HCT116 (cell line): ENCODE results near the gene PRKCA. TPM values are rescaled to one million over a fixed set of nuclear protein-coding genes. Genes with fewer than 3 reads are reported as not detected.

Source experiments
- ATAC-seq: fragments of 200-7000 bp; cut with Tn5 transposase; 2 replicates; pipeline ENCODE4 v1.9.1; 2020; ENCODE audit warnings: mild to moderate bottlenecking, moderate library complexity
- BruUV-seq: library from RNA; stranded (reverse); fragments of 400-500 nt; replicated peaks from 2 replicates; lab custom pipeline; 2021; lab: Mats Ljungman, UMichigan
- CTCF ChIA-PET: fragments of 300-600 bp; sonication (Branson Sonifier 250); formaldehyde crosslinking; loops from one replicate; lab custom pipeline; 2021; ENCODE audit warnings: antibody characterized with exemption; lab: Charles Lee
- POLR2A ChIA-PET: fragments of 300-600, 350-600 bp; sonication (Branson Sonifier 250); formaldehyde crosslinking; loops from one replicate; lab custom pipeline; 2021; ENCODE audit warnings: antibody characterized with exemption; lab: Charles Lee
- RAD21 ChIA-PET, 2 experiments: fragments of 300-600 bp; sonication (Branson Sonifier 250); formaldehyde crosslinking; loops; one replicate each; lab custom pipeline; 2023; ENCODE audit warnings: low total read pairs in 2 of 2; ENCODE audit not compliant: uncharacterized antibody in 2 of 2, unreplicated experiment in 2 of 2, low non-redundant PET in 1 of 2; lab: Charles Lee
- DNase-seq: peaks from one replicate; pipeline ENCODE4 v3.0.0-alpha.2; 2010; ENCODE audit warnings: low read depth, low spot score
- H2AFZ ChIP-seq: fragments of 200-600 bp; shearing (Covaris generic), sonication (generic); 2 replicates; pipeline ENCODE4 v1.6.1; 2017; ENCODE audit warnings: low read depth, mixed run types, mixed read lengths, antibody characterized with exemption, low read length; ENCODE audit not compliant: poor library complexity, severe bottlenecking
- H3K27ac ChIP-seq: 2 replicates; pipeline ENCODE4 v1.5.1; 2012; ENCODE audit warnings: low read depth, low read length
- H3K27me3 ChIP-seq: fragments of 200-600 bp; sonication (generic); 2 replicates; pipeline ENCODE4 v1.6.1; 2016; ENCODE audit warnings: mixed run types, low read length, mixed read lengths; ENCODE audit not compliant: insufficient read depth
- H3K36me3 ChIP-seq, 2 experiments: fragments of 200-500 bp in 1 of 2; fragments of 200-600 bp in 1 of 2; sonication (Bioruptor generic) in 1 of 2; sonication (generic) in 1 of 2; 2 replicates each; pipeline versions ENCODE4 v1.5.1 to v1.6.1; 2014 to 2016; ENCODE audit warnings: low read length in 2 of 2, inconsistent platforms in 1 of 2, mixed read lengths in 1 of 2, mixed run types in 1 of 2; ENCODE audit not compliant: insufficient read depth in 2 of 2, control insufficient read depth in 1 of 2
- H3K4me1 ChIP-seq, 2 experiments: fragments of 200-600 bp in 1 of 2; sonication (generic) in 1 of 2; 2 replicates each; pipeline versions ENCODE4 v1.5.1 to v1.6.1; 2012 to 2017; ENCODE audit warnings: low read length in 2 of 2, inconsistent platforms in 1 of 2, mild to moderate bottlenecking in 1 of 2, mixed read lengths in 1 of 2, mixed run types in 1 of 2, moderate library complexity in 1 of 2; ENCODE audit not compliant: insufficient read depth in 2 of 2, control insufficient read depth in 1 of 2
- H3K4me2 ChIP-seq: fragments of 200-600 bp; sonication (generic); 2 replicates; pipeline ENCODE4 v1.6.1; 2017; ENCODE audit warnings: mixed run types, low read length, mixed read lengths
- H3K4me3 ChIP-seq, 2 experiments: fragments of 200-600 bp in 1 of 2; sonication (generic) in 1 of 2; replicated peaks in 1 of 2; 2 replicates each; pipeline ENCODE4 v1.5.1; 2011 to 2016; ENCODE audit warnings: low read length in 2 of 2, control low read depth in 1 of 2, low read depth in 1 of 2, mild to moderate bottlenecking in 1 of 2, mixed read lengths in 1 of 2, mixed run types in 1 of 2
- H3K79me2 ChIP-seq: fragments of 200-600 bp; sonication (generic); 2 replicates; pipeline ENCODE4 v1.6.1; 2017; ENCODE audit warnings: mild to moderate bottlenecking, mixed run types, low read length, moderate library complexity, mixed read lengths; ENCODE audit not compliant: insufficient read depth
- H3K9ac ChIP-seq: fragments of 200-600 bp; sonication (generic); 2 replicates; pipeline ENCODE4 v1.6.1; 2016; ENCODE audit warnings: low read length, mixed read lengths
- H3K9me2 ChIP-seq: fragments of 200-600 bp; sonication (generic), shearing (Covaris generic); 2 replicates; pipeline ENCODE4 v1.6.1; 2017; ENCODE audit warnings: mixed run types, mild to moderate bottlenecking, moderate library complexity; ENCODE audit not compliant: insufficient read depth
- H3K9me3 ChIP-seq, 2 experiments: fragments of 200-500 bp in 1 of 2; fragments of 200-600 bp in 1 of 2; sonication (Bioruptor generic) in 1 of 2; sonication (generic) in 1 of 2; 2 replicates each; pipeline ENCODE4 v1.6.1; 2014 to 2017; ENCODE audit warnings: low read length in 2 of 2, mixed read lengths in 2 of 2, inconsistent platforms in 1 of 2, low read depth in 1 of 2, mild to moderate bottlenecking in 1 of 2, mixed run types in 1 of 2, moderate library complexity in 1 of 2; ENCODE audit not compliant: control insufficient read depth in 1 of 2, insufficient read depth in 1 of 2
- H4K20me1 ChIP-seq: fragments of 200-600 bp; sonication (generic), shearing (Covaris generic); 2 replicates; pipeline ENCODE4 v1.6.1; 2017; ENCODE audit warnings: mixed run types, mild to moderate bottlenecking, moderate library complexity; ENCODE audit not compliant: insufficient read depth
- RAD21 ChIP-seq: IDR thresholded peaks from 2 replicates; pipeline ENCODE4 v1.6.1; 2012; ENCODE audit warnings: low read depth, mild to moderate bottlenecking
- SRF ChIP-seq: IDR thresholded peaks from 2 replicates; pipeline ENCODE4 v1.6.1; 2012; ENCODE audit warnings: low read depth
- YY1 ChIP-seq: IDR thresholded peaks from 2 replicates; pipeline ENCODE4 v1.6.1; 2011; ENCODE audit warnings: low read length, low read depth, moderate library complexity, mild to moderate bottlenecking; ENCODE audit not compliant: insufficient replicate concordance; ENCODE audit errors: extremely low read depth
- ZFX ChIP-seq: fragments of 450-650 bp; IDR thresholded peaks from 2 replicates; pipeline ENCODE4 v1.6.1; 2017
- intact Hi-C: fragments of 100-400 bp; cut with micrococcal nuclease; formaldehyde crosslinking; loops from 2 replicates; pipeline ENCODE4 v1.10.0; 2022
- total RNA-seq: library from RNA; stranded (reverse); gene quantifications from one replicate; pipeline ENCODE4 v1.2.1, GENCODE V29; 2021; ENCODE audit not compliant: unreplicated experiment
- TF ChIP-seq, protein P1 (sequence below), 3 experiments: fragments of 200-600 bp in 1 of 3; sonication (generic) in 1 of 3; IDR thresholded peaks in 2 of 3; conservative IDR thresholded peaks in 1 of 3; 2 replicates each; pipeline ENCODE4 v1.5.1; 2012 to 2017; ENCODE audit warnings: low read depth in 2 of 3, low read length in 2 of 3, antibody characterized with exemption in 1 of 3, borderline replicate concordance in 1 of 3, control low read depth in 1 of 3, mild to moderate bottlenecking in 1 of 3, mixed read lengths in 1 of 3, mixed run types in 1 of 3, moderate library complexity in 1 of 3; ENCODE audit not compliant: insufficient read depth in 1 of 3
- TF ChIP-seq, protein P2 (sequence below): IDR thresholded peaks from 2 replicates; pipeline ENCODE4 v1.6.1; 2012; ENCODE audit warnings: low read depth
- TF ChIP-seq, protein P3 (sequence below): IDR thresholded peaks from 2 replicates; pipeline ENCODE4 v1.6.1; 2012

Gene PRKCA
- total RNA-seq, 1 experiment from 2014 or later, result 18.8 TPM

DNA sequence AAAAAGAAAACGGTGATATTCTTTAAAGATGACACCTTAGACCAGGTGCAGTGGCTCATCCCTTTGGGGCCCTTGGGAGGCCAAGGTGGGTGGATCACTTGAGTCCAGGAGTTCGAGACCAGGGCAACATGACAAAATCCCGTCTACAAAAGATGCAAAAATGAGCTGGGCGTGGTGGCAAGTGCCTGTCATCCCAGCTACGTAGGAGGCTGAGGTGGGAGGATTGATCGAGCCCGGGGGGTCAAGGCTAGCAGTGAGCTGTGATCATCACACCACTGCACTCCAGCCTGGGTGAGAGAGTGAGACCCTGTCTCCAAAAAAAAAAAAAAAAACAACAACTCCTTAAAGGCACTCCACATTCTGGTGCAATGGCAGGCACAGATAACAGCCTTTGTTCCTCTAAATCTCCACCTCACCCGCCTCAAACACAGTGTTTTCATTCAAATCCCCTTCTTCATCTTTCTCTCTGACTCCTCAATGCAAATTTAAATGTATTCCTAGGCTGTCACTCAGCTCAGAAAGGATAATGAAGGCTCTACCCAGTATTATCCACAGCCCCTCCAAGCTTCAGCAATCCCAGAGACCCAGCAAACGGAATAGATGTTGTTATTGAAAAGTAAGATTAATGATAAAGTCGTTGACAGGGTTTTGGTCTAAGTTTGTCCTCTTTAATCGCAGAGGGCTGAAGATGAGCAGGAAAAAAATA is 476.3 kb downstream of the PRKCA start:
- ChIA-PET RAD21 (no interaction called here), CTCF (no interaction called here), POLR2A (no interaction called here)
- H2AFZ ChIP-seq, result no peak overlapping the region
- intact Hi-C loops, result no loop called here
- DNase-seq, result no peak
- H3K9me2 ChIP-seq, result no peaks in the 10 kb centered on the region
- H3K27me3 ChIP-seq, result no peaks in the 10 kb centered on the region
- H3K4me1 ChIP-seq, result no peaks in the 10 kb centered on the region
- H3K27ac ChIP-seq, result no peak overlapping the region
- no peak overlapping the region for H3K4me2 ChIP-seq
- no peak overlapping the region for H3K9ac ChIP-seq
- BruUV-seq, result no TSS peak
- ATAC-seq, result no peak
- TF ChIP-seq, protein P1, sequence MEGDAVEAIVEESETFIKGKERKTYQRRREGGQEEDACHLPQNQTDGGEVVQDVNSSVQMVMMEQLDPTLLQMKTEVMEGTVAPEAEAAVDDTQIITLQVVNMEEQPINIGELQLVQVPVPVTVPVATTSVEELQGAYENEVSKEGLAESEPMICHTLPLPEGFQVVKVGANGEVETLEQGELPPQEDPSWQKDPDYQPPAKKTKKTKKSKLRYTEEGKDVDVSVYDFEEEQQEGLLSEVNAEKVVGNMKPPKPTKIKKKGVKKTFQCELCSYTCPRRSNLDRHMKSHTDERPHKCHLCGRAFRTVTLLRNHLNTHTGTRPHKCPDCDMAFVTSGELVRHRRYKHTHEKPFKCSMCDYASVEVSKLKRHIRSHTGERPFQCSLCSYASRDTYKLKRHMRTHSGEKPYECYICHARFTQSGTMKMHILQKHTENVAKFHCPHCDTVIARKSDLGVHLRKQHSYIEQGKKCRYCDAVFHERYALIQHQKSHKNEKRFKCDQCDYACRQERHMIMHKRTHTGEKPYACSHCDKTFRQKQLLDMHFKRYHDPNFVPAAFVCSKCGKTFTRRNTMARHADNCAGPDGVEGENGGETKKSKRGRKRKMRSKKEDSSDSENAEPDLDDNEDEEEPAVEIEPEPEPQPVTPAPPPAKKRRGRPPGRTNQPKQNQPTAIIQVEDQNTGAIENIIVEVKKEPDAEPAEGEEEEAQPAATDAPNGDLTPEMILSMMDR (IDR thresholded peaks at IDR 0.05 in 2 of 3, conservative IDR thresholded peaks at IDR 0.05 in 1 of 3; ENCODE audit: borderline replicate concordance in 1 of 3, insufficient read depth in 1 of 3, low read depth in 2 of 3, low read length in 2 of 3), result no peak
- TF ChIP-seq SRF (no peak), ZFX (no peak), YY1 (no peak), RAD21 (no peak)
- TF ChIP-seq, protein P2, sequence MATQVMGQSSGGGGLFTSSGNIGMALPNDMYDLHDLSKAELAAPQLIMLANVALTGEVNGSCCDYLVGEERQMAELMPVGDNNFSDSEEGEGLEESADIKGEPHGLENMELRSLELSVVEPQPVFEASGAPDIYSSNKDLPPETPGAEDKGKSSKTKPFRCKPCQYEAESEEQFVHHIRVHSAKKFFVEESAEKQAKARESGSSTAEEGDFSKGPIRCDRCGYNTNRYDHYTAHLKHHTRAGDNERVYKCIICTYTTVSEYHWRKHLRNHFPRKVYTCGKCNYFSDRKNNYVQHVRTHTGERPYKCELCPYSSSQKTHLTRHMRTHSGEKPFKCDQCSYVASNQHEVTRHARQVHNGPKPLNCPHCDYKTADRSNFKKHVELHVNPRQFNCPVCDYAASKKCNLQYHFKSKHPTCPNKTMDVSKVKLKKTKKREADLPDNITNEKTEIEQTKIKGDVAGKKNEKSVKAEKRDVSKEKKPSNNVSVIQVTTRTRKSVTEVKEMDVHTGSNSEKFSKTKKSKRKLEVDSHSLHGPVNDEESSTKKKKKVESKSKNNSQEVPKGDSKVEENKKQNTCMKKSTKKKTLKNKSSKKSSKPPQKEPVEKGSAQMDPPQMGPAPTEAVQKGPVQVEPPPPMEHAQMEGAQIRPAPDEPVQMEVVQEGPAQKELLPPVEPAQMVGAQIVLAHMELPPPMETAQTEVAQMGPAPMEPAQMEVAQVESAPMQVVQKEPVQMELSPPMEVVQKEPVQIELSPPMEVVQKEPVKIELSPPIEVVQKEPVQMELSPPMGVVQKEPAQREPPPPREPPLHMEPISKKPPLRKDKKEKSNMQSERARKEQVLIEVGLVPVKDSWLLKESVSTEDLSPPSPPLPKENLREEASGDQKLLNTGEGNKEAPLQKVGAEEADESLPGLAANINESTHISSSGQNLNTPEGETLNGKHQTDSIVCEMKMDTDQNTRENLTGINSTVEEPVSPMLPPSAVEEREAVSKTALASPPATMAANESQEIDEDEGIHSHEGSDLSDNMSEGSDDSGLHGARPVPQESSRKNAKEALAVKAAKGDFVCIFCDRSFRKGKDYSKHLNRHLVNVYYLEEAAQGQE, result no peak
- TF ChIP-seq, protein P3, sequence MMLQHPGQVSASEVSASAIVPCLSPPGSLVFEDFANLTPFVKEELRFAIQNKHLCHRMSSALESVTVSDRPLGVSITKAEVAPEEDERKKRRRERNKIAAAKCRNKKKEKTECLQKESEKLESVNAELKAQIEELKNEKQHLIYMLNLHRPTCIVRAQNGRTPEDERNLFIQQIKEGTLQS, result no peak
- TF ChIP-seq, all 23 proteins: peak for 0
- Histone ChIP-seq H3K9me3 (no peaks in the 10 kb centered on the region), H4K20me1 (no peaks in the 10 kb centered on the region), H3K79me2 (no peaks in the 10 kb centered on the region), H3K36me3 (no peaks in the 10 kb centered on the region), H3K4me3 (no peak overlapping the region)
